Measurements from ENCODE around the gene PSMA2. TPM values are rescaled to one million over a fixed set of nuclear protein-coding genes. Genes with fewer than 3 reads are reported as not detected.

PSMA2 gene
- total RNA-seq, 2 experiments from 2014 or later: 199 to 221 TPM

Other genes starting within 250 kb of the PSMA2 start
- 1 to 10 TPM in 1 of 2 experiments, under 1 TPM in 1; 0.93 to 2.0 TPM for gene C7orf25, start 20.1 kb downstream of the PSMA2 start, total RNA-seq
- gene MRPL32, start 202 bp upstream of the PSMA2 start, total RNA-seq: 10 to 100 TPM; 67.4 to 71.8 TPM
- gene HECW1, start 180.5 kb upstream of the PSMA2 start, total RNA-seq: not detected

Measured in activated naive CD4-positive, alpha-beta T cell treated with anti-CD3 and anti-CD28 coated beads for 36 hours (primary cell).